Fibroblast of lung (primary cell): ENCODE results near the gene RPS25.

ENCODE experiments used
- EZH2 ChIP-seq: IDR thresholded peaks from 2 replicates; pipeline ENCODE4 v1.5.1; 2012; ENCODE audit warnings: low read length, control low read depth, mild to moderate bottlenecking; ENCODE audit errors: missing control alignments
- TF ChIP-seq, protein P1 (sequence below), 2 donors: IDR thresholded peaks in 1 of 2; conservative IDR thresholded peaks in 1 of 2; 1 replicate in 1 of 2; 2 replicates in 1 of 2; pipeline ENCODE4 v1.5.1; 2011 to 2012; ENCODE audit warnings: low read length in 2 of 2, control low read depth in 1 of 2, inconsistent platforms in 1 of 2, low read depth in 1 of 2, mild to moderate bottlenecking in 1 of 2

DNA sequence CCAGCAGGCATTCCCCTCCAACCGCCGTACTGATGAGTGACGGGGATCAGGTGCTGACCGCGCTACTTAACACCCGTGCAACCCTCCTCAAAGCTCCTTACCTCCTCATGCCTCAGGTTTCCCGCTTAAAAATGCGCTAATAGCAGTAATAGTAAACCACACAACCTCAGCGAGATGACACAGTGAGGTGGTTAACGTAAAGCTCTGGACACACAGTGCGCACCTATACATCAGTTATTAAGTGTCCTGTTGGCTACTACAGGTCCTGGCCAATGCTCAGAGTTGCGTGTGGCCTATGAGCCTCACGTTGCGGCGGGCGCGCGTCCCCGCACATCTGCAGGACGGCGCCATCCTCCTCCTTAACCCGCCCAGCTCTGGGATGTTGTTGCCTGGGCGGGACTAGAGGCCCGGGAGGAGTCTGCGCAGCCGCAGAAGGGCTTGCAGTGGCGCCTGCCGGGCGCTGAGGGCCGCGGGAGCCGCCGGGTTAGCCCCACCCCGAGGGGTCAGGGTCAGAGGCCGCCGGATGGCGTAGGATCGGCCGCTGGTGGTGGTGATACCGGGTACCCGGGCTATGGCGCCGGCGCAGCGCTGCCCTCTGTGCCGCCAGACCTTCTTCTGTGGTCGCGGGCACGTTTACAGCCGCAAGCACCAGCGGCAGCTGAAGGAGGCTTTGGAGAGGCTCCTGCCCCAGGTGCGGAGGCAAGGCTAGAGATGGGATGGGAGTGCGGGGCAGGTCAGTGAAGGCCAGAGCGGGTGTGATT lies 20.3 kb downstream of the RPS25 start, which contains the start of gene CENATAC:
- TF ChIP-seq, protein P1, sequence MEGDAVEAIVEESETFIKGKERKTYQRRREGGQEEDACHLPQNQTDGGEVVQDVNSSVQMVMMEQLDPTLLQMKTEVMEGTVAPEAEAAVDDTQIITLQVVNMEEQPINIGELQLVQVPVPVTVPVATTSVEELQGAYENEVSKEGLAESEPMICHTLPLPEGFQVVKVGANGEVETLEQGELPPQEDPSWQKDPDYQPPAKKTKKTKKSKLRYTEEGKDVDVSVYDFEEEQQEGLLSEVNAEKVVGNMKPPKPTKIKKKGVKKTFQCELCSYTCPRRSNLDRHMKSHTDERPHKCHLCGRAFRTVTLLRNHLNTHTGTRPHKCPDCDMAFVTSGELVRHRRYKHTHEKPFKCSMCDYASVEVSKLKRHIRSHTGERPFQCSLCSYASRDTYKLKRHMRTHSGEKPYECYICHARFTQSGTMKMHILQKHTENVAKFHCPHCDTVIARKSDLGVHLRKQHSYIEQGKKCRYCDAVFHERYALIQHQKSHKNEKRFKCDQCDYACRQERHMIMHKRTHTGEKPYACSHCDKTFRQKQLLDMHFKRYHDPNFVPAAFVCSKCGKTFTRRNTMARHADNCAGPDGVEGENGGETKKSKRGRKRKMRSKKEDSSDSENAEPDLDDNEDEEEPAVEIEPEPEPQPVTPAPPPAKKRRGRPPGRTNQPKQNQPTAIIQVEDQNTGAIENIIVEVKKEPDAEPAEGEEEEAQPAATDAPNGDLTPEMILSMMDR (conservative IDR thresholded peaks at IDR 0.05 in 1 of 2, IDR thresholded peaks at IDR 0.05 in 1 of 2; ENCODE audit: low read depth in 1 of 2, low read length in 2 of 2): no peak
- TF ChIP-seq EZH2: no peak
